Heart left ventricle (tissue), 13 donors: Measurements from ENCODE around the gene ZDHHC11.

Experiments
- POLR2A ChIP-seq, 2 donors: fragments of 450-650 bp; IDR thresholded peaks; one replicate each; pipeline ENCODE4 v1.6.1; 2017; ENCODE audit warnings: antibody characterized with exemption in 2 of 2, mild to moderate bottlenecking in 2 of 2, moderate library complexity in 2 of 2
- TF ChIP-seq, protein P1 (sequence below), 12 donors: fragments of 200-600 bp; sonication (generic) in 4 of 12; IDR thresholded peaks; one replicate each; pipeline versions ENCODE4 v1.5.0 to v1.8.0; 2018 to 2022; ENCODE audit warnings: antibody characterized with exemption in 12 of 12, mild to moderate bottlenecking in 5 of 12
- donor health status: ischemic (EF 13 %, LVEDD 7.1; RV severe dilation, severe dysfunction).
- donor health status: DM: no; HTN: yes; CAD: no.
- donor health status: DM: no; HTN: no; CAD: no.
- donor health status: ischemic (EF 25% LVEDD 6.9; RV normal size, moderate dysfunction).
- donor health status: ischemic (EF 25% LVEDD 5.7; RV mildly dilated, moderate dysfunction).
- donor health status: ischemic (EF 35%, LVEDD 5.7; RV mildly dilated, moderate dysfunction).
- donor health status: nonischemic (EF 11% LVEDD 7.7; RV severe dilation, severe dysfunction).
- donor health status: DM: yes; HTN: yes; CAD: no.
- donor health status: PGD.
- donor health status: ischemic (EF 29% LVEDD 5.4; RV normal size, mild dysfunction).
- donor health status: nonischemic (EF 23%, LVEDD 6.1; RV moderate dilation, normal function).

DNA sequence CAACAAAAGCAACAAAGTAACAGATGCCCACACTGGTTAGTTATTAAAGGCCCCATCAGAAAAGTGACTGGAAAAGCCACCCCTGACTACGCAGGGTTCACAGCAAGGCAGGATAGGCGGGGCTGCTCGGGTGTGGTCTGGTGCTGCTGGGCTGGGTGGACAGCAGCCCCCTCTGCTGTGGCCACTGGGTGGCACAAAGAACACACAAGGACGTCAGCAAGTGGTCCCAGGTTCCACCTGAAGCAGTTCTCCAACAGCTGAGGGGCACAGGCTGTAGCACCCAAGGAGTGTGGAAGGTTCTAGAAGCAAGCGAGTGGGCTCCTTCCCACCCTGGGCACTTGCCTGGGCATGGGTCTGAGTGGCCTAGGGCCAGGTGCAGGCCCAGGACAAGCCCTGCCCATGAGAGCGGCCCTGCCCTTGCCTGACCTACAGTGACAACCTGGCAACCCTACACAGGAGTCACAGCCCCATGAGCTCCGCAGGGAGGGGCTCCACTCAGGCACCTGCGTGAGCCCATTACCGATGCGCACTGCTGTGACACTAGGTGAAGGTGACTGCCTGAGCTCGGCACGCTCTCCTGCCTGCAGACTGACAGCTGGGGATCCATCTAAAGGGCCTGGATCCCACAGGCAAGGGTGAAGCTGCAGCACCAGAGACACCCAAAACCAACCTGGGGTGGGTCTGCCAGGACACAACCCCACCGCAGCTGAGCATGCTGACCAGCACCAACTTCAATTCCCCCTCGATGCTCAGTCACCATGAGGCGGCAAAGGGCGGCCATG is 33.8 kb upstream of the ZDHHC11 start:
- no peak for TF ChIP-seq POLR2A (IDR thresholded peaks at IDR 0.05)
- TF ChIP-seq, protein P1, sequence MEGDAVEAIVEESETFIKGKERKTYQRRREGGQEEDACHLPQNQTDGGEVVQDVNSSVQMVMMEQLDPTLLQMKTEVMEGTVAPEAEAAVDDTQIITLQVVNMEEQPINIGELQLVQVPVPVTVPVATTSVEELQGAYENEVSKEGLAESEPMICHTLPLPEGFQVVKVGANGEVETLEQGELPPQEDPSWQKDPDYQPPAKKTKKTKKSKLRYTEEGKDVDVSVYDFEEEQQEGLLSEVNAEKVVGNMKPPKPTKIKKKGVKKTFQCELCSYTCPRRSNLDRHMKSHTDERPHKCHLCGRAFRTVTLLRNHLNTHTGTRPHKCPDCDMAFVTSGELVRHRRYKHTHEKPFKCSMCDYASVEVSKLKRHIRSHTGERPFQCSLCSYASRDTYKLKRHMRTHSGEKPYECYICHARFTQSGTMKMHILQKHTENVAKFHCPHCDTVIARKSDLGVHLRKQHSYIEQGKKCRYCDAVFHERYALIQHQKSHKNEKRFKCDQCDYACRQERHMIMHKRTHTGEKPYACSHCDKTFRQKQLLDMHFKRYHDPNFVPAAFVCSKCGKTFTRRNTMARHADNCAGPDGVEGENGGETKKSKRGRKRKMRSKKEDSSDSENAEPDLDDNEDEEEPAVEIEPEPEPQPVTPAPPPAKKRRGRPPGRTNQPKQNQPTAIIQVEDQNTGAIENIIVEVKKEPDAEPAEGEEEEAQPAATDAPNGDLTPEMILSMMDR (IDR thresholded peaks at IDR 0.05), result no peak
